Fibroblast of lung (primary cell): ENCODE measurements around the gene ROBO2.

Experiments
- CTCF ChIP-seq, 2 donors: IDR thresholded peaks in 1 of 2; conservative IDR thresholded peaks in 1 of 2; 1 replicate in 1 of 2; 2 replicates in 1 of 2; pipeline ENCODE4 v1.5.1; 2011 to 2012; ENCODE audit warnings: low read length in 2 of 2, control low read depth in 1 of 2, inconsistent platforms in 1 of 2, low read depth in 1 of 2, mild to moderate bottlenecking in 1 of 2
- EZH2 ChIP-seq: IDR thresholded peaks from 2 replicates; pipeline ENCODE4 v1.5.1; 2012; ENCODE audit warnings: low read length, control low read depth, mild to moderate bottlenecking; ENCODE audit errors: missing control alignments

GRCh38 chr3:77648214-77648613 lies 608.3 kb downstream of the ROBO2 start:
- no peak for TF ChIP-seq EZH2
- no peak for TF ChIP-seq CTCF (conservative IDR thresholded peaks at IDR 0.05 in 1 of 2, IDR thresholded peaks at IDR 0.05 in 1 of 2; ENCODE audit: low read depth in 1 of 2, low read length in 2 of 2)
